Islet precursor cell (in vitro differentiated cells): ENCODE results near the gene SNX13.
A peak's percentile ranks its signal among the peaks of the same experiment; 100 is the strongest.

Experiments
- DNase-seq: peaks from one replicate; pipeline ENCODE4 v3.0.0-alpha.2; 2018

The SNX13 gene

DNA sequence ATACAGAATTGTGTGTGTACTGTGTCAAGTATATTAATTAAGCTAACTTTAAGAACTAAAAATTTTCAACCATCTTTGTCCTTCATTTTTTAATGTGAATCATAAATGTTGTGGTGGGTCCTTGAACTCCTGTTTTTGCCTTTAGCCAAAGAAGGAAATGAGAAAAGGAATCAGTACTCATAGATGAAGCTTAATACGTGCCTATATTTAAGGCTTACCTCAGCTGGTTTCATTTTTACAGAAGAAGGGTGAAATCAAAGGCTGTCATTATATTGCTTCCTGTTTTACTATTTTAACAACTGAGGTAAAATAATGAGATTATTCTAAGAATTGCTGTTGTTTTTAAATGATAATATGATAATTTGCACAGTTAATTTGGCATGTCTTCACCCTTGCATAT lies 6.3 kb upstream of the SNX13 start:
- no peak for DNase-seq

DNA sequence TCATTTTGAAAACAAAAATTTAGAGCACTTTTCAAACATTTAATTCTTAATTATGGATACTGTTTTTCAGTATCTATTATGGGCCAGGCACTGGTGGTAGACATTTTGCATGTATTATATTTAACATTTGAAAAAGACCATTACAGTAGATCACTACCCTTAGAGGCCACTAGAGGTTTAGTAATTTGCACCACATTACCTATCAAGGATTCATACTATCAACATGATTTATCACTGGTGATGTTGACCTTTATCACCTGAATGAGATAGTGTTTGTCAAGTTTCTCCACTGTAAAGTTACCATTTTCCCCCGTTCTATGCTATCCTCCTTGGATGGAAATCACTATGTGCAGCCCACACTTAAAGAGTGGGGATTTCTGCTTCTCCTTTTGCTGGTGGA lies 4.4 kb upstream of the SNX13 start:
- no peak for DNase-seq

DNA sequence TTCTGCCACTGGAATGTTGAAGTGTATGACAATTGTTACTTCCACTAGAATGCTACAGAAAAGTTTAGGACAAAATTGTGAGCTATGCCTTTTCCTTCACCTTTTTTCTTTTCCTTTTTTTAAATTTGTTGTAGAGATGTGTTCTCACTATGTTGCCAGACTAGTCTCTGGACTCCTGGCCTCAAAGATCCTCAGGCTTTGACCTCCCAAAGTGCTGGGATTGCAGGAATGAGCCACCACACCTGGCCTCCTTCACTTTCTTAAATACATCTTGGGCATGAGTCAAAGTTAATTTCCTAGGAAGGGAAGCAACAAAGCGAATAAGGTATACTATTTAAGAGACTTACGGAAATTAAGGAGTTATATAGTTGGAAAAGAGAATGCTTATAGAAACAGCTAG lies 2.7 kb upstream of the SNX13 start:
- DNase-seq, result no peak

DNA sequence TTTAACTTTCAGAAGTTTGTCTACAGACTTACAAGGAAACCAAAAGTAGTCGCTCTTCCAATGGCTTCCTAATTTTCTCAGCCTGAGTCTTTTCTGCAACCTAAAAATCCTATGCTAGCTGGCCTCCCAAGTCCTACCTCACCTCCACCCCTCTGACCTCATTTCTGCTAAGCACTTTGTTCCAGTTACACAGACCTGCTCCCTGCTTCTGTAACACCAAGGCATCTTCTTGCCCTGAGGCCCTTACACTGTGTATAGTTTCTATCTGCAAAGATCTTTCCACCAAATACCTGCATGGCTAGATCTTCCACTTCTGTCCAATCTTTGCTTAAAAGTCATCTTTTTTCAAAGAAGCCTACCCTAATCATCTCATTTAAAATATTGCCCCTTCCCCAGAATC lies 1.9 kb upstream of the SNX13 start:
- DNase-seq, result peak; percentile 79

DNA sequence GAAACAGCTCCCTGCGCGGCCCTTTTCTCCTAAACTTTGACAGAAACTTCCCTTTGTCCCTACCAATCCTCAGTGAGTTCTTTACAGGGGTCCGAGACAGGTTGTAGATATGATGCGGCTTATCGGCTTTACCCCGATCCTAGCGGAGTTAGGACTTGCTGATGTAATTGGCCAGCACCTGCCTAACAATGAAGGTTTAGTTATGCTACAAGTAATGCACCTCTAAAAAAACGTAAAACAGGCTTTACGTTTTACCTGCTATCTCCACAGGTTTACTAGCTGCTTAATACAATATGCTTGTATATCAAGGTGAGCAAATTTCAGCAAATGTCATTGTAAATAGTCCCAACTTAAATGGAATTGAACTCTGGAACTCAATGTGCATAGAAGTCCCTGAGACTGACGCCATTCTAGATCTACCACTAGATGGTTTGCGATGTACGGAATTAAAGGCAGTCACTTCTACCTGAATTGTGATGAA lies 697 bp upstream of the SNX13 start:
- DNase-seq, result no peak

DNA sequence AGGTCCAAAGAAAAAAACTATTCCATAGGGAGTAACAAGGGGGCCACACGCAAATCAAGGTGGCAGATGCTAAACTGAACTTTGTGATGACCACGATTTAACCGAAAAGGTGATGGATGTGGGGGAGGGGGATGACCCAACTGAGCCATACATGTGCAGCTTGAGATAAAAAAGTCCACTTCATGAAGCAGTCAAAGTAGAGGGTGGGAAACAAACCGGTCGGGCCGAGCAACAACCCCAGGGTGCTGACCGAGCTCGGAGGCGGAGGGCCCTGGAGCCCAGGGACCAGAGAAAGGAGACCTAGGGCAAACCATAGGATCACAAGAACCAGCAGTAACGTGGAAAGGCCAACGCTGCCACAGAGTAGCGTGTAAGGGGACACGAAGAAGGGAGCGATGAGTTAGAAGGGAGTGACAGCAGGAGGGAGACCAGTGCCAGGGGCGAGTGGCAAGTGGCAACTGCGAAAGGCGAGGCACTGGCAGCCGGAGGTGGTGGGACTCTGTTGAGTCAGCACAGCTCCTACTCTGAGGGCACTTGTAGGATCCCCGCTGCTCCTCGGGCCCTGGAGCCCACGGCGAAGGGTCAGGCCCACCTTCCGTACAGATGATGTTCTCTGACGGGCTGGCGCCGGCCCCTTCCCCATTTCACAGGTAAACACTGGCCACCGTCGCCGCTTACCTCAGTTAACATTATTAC lies 540 bp downstream of the SNX13 start:
- peak; percentile 80 for DNase-seq

DNA sequence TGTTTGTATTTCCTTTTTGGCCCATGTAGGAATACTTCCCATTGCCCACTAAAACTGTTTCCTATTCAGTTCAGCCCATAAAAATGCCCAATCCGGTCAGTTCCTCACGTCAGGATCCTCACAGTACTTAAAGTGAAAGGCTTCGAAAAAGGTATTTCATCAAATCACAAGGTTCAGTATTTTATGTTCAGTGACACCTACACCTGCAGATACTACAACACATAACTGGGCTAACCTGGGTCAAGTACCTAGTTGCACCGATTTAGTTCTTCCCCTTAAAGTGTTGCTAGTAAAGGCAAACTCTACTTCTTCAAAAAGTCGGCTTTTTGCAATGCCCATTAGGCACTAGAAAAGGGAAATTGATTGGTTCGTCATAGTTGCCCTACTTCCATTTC lies 1.1 kb downstream of the SNX13 start:
- no peak for DNase-seq

DNA sequence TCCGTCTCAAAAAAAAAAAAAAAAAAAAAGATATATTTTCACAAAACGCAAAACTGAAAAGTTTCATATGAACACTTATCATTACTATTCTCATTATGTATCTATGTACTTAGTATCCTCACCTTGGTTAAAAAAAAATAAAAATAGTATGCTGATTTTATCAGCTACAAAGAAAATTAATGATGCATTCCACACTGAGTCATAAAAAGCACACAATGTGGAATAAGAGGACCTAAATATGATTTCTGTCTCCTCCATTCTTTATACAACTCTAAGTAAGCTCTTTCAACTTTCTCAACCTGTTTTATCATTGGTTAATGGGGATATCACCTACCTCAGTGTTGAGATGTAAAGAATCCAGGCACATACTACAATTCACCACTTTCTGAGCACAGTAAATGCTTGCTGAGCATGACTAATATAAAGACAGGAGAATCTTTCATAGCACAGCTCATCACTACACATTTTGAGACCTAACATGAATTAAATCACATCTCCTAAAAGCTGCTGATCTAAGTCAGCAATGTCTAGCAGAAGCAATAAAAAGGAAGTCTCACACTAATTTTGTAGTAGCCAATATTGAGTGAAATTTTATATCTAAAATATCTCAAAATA lies 2.7 kb downstream of the SNX13 start:
- DNase-seq, result no peak

DNA sequence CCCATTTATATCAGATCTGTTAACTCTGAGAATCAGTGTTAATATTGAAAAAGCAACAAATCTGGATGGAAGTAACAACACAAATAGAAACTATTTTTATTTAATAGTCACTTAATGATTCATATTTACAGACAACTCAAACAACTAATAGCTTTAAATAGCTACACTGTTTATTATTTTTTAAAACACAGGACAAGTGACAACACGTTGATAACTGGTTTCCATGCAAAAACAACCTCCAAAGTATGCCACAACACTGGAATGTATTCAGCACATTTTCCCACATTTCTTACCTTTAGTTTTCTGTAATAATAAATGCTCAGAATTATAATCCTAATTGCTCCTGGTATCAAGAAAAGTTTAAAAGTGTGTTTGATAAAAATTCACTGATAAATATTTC lies 4.0 kb downstream of the SNX13 start:
- DNase-seq, result no peak

DNA sequence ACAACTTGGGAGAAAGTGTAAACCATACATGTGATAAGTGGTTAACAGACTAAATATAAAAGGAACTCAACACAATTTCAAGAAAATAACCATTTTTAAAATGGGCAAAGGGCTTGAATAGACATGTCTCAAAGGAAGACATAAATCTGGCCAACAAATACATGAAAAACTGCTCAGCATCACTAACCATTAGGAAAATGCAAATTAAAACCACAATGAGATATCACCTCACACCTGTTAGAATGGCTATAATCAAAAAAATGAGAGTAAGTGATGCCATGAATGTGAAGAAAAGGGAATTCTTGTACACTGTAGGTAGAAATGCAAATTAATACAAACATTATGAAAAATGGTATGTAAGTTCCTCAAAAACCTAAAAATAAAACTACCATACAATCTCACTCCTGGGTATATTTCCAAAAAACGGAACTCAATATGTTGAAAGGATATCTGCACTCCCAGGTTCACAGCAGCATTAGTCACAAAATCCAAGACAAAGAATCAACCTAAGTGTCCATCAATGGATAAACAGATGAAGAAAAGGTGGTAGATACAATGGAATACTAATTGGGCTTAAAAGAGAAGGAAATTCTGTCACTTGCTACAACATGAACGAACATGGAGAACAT lies 5.6 kb downstream of the SNX13 start:
- no peak for DNase-seq

DNA sequence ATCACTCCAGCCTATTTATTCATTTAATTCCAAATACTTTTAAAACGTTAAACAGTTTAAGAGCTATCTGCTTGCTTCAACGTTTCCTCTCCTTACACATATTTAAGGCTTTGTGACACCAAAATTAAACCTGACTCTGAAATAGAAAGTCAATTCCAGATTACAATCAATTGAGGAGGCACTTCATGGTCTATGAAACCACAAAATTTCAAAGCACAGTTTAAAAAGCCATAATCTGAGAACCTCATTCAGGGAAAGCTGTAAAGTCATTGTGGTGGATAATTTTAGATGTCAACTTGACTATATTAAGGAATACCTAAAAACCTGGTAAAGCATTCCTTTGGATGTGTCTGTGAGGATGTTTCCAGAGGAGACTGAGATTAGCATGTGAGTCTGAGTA lies 6.2 kb downstream of the SNX13 start:
- no peak for DNase-seq

DNA sequence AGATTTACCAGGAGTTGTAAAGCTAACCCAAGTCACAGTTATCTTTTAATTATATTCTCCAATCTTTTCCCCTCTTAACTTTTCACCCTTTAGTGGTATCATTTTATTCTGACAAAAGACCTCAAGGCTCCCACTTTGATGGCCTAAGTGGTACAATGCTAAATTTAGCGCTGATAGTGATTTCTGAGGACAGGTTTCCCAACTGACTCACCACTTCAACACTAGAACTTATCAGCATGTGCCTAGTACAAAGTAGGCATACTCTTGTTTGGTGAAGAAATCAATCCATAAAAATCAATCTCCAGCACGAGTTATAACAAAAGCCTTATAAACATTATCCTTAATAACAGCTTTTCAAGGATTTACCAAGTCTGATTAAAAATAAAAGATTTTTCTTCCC lies 7.5 kb downstream of the SNX13 start:
- no peak for DNase-seq

DNA sequence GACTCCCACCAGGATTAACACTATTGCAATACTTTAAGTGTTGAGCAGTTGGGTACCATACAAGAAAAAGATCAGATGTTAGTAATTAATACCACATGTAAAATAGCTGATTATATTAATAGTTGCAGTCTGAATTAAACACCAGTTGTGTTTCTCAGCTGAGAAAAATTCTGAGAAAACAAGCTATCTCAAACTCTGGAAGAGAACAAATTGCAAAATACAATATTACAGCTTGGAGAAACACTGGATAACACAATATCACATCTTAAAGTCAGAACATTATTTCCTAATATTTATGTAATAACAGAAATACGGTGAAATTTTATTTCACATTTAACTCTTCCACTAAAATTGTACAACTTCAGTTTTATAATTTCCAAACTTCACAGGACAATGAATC lies 9.2 kb downstream of the SNX13 start:
- DNase-seq, result no peak

DNA sequence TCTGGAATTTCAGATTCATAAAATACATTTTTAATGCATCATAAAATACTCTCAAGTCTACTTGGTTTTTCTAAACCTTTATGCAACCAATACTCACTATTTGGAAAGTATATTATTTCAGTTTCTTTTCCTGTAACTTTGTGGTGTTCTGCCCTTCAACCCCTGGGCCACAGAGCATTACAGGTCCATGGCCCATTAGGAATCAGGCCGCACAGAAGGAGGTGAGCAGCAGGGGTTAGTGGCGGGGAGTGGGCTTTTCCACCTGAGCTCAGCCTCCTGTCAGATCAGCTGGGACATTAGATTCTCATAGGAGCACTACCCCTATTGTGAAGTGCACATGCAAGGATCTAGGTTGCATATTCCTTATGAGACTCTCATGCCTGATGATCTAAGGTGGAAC lies 9.7 kb downstream of the SNX13 start:
- no peak for DNase-seq

DNA sequence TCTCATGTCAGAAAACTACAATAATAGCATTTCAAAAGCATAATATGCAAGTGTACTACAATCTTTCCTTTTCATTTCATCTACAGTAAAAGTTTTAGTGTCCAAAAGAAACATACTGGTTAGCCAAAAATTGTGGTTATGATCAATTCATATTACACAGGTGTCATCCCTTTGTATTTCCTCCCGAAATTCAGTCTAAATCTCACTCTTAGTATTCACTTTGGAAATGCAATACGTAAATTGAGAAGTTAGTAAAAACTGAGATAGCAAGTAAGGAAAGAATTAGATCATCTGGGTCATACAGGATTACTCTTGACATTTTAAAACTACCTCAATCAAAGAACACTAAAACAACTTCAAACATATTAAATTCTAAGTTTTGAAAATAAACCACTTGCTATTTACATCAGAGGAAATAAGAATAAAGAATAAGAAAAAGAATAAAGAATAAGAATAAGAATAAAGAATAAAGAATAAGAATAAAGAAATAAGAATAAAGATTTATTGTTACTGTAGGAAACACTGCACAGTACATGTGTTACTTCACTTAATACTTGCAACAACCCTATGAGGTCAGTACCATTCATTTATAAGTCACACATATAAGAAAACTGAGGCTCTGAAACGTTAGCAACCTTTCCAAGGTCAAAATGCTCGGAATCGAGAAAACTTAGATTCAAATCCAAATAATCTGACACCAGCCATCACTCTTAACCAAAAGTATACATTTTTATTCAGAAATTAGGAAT lies 10.5 kb downstream of the SNX13 start:
- DNase-seq, result no peak

DNA sequence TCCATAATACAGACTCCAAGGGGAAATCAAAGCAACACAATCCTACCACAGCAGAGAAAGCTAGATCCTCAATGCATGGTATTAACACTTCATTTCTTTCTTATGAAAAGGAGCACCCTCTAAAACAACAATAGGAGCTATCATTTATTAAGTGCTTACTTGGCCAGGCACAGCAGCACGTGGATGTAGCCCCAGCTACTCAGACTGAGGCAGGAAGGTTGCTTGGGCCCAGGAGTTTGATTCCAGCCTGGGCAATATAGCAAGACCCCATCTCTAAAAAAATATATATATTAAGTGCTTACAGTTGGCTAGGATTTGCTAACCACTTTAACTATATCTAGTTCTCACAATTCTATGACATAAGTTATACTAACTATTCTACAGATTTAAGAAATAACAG lies 12.2 kb downstream of the SNX13 start:
- no peak for DNase-seq

DNA sequence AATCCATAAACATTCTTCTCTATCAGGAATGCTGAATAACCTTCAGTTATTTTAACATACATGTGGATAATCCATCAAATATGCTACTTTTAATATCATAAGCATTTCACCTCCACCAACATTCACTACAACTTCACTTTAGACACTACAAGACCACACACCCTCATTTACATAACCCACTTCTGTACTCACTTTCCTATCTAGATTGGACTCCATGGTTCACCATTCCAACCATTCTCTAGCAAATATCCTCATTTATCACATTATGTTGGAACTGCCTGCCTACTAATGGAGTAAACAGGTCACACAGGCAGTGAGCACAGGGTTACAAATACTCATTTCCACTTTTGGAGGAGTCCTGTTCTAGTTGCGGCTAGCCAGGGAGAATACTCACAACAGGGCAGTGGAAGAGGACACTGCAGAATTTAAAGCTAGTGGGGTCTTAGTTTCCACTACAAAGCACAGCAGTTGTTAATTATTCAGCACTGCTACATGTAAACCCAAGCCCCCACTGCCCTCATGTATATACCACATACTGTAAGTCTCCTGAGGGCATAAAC lies 18.4 kb downstream of the SNX13 start:
- DNase-seq, result no peak

DNA sequence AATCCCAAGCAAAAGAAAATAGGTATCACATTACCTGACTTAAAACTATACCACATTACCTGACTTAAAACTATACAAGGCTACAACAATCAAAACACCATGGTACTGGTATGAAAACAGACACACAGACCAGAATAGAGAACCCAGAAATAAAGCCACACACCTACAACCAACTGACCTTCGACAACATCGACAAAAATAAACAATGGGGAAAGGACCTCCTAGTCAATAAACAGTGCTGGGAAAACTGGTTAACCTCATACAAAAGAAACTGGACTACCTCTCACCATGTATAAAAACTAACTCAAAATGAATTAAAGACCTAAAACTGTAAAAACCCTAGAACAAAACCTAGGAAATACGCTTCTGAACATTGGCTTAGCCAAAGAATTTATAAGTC lies 22.5 kb downstream of the SNX13 start:
- DNase-seq, result no peak

DNA sequence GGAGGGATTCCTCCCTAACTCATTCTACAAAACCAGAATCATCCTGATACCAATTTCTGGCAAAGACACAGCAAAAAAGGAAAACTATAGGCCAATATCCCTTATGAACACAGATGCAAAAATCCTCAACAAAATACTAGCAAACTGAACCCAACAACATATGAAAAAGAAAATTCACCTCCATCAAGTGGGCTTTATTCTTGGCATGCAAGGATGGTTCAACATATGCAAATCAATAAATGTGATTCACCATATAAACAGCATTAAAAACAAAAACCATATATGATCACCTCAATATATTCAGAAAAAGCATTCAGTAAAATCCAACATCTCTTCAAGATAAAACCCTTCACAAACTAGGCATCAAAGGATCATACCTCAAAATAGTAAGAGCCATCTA lies 23.5 kb downstream of the SNX13 start:
- no peak for DNase-seq

DNA sequence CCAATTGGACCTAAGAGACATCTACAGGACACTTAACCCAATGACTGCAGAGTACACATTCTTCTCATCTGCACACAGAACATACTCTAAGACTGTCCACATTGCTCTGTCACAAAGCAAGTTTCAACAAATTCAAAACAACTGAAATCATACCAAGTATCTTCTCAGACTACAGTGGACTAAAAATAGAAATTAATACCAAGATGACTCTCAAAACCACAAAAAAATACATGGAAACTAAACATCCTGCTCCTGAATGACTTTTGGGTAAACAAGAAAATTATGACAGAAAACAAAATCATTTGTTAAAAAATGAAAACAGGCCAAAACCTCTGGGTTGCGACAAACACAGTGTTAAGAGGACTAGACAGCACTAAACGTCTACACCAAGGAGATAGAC lies 24.5 kb downstream of the SNX13 start:
- no peak for DNase-seq

DNA sequence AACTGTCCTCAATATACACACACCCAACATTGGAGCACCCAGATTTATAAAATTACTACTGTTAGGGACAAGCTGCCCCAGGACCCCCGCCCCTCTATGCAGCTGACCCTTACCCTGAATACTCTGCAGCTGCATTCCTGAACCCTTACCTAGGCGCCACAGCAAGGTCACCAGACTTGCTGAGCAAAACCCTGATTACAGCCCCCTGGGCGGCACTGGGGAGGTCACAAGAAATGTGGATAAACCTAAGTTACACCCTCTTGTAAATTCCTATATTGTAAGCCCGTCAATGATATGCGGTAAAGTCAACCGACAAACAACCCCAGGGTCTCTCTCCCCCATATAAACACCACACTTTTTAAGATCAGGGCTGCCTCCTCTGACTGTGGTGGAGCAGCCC lies 25.1 kb downstream of the SNX13 start:
- peak; percentile 72 for DNase-seq

DNA sequence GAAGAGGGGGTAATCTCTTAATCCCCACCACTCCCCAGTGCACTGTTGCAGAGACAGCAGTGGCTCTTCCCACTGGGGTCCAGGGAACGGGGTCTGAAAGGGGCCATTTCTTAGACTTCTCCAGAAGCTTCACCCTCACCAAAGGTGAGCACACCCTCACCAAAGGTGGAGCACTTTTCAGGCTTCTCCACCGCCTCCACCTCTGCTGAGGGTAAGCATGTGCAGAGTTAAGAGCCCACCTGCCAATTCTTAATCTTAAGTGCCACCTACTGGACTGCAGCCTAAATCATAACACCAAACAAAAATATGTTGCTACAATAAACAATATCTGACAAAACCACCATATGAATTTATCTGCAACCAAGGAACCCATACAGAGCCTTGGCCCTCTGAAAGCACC lies 27.0 kb downstream of the SNX13 start:
- DNase-seq, result no peak

DNA sequence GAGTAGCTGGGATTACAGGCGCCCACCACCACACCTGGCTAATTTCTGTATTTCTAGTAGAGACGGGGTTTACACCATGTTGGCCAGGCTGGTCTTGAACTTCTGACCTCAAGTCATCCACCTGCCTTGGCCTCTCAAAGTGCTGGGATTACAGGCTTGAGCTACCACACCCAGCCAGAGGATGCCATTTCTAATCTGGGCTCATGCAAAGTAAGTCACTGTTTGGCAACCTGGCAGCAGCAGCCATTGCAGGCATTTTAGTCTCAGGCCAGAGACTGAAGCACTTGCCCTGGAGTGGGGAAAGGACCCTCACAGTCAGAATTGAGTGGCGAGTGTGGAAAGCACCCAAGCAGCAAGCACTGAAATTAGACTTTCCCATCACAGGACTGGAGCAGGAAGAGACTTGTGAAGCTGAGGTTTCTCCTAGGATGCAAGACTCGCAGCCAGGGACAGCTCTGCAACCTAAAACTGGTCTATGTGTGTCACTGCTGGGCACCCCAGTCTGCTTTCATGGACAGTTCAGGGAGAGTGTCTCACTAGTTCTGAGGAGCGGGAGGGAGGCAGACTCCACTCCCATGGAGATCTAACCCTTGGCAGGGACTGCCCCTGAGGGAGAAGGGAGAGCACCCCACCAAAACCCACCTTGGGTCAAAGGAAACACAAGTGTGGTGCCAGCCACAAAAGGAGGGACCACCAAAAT lies 27.6 kb downstream of the SNX13 start:
- no peak for DNase-seq
